GM19239 (cell line): ENCODE data around the gene TMSB10.
"Not testable (repeated sequence)": the region's sequence is repeated elsewhere in the genome, so short reads cannot be mapped to it uniquely, and the experiment has no call there.

Experiments
- DNase-seq: peaks from one replicate; pipeline ENCODE4 v3.0.0; 2011; ENCODE audit warnings: low spot score; ENCODE audit not compliant: insufficient read length
- FAIRE-seq: peaks from 2 replicates; lab custom pipeline; 2011; peaks lifted over from hg19 to GRCh38; lab: Jason Lieb, UNC

The TMSB10 gene

GRCh38 chr2:84905181-84906107, at the start of gene TMSB10:
Gene TMSB10, plus strand, starts transcription at chr2:84905656.
- peak; percentile 48 for FAIRE-seq
- peak; percentile 72 for DNase-seq

GRCh38 chr2:84855731-84856130, 49.7 kb upstream of the TMSB10 start:
- FAIRE-seq (no peak), DNase-seq (no peak)

GRCh38 chr2:84856787-84857186, 48.7 kb upstream of the TMSB10 start:
- FAIRE-seq: no peak
- DNase-seq: no peak

- FAIRE-seq (no peak), DNase-seq (no peak)
Measured at GRCh38 chr2:84857566-84857965, 47.9 kb upstream of the TMSB10 start.

- FAIRE-seq: peak; percentile 18
- no peak for DNase-seq
Measured at GRCh38 chr2:84858123-84858522, 47.3 kb upstream of the TMSB10 start.

GRCh38 chr2:84858937-84859336, 46.5 kb upstream of the TMSB10 start:
- no peak for DNase-seq
- no peak for FAIRE-seq

GRCh38 chr2:84861539-84861938, 43.9 kb upstream of the TMSB10 start:
- FAIRE-seq: no peak
- DNase-seq: no peak

GRCh38 chr2:84862006-84862405, 43.5 kb upstream of the TMSB10 start:
- DNase-seq (no peak), FAIRE-seq (no peak)

- no peak for DNase-seq
- FAIRE-seq: peak; percentile 88
Measured at GRCh38 chr2:84865181-84865783, 40.2 kb upstream of the TMSB10 start.

GRCh38 chr2:84866122-84866521, 39.3 kb upstream of the TMSB10 start:
- FAIRE-seq (no peak), DNase-seq (no peak)

- FAIRE-seq, DNase-seq: not testable (repeated sequence)
Measured at GRCh38 chr2:84868327-84868726, 37.1 kb upstream of the TMSB10 start.

GRCh38 chr2:84870306-84870705, 35.1 kb upstream of the TMSB10 start:
- no peak for FAIRE-seq

GRCh38 chr2:84872691-84873090, 32.8 kb upstream of the TMSB10 start:
- FAIRE-seq, DNase-seq: not testable (repeated sequence)

More at GRCh38 chr2:84870306-84870705, 35.1 kb upstream of the TMSB10 start:
- DNase-seq: no peak

GRCh38 chr2:84873350-84873749, 32.1 kb upstream of the TMSB10 start:
- no peak for DNase-seq
- no peak for FAIRE-seq

GRCh38 chr2:84874381-84875212, 30.9 kb upstream of the TMSB10 start:
- no peak for FAIRE-seq
- DNase-seq: no peak

- DNase-seq (no peak), FAIRE-seq (no peak)
Measured at GRCh38 chr2:84875213-84875560, 30.3 kb upstream of the TMSB10 start.

GRCh38 chr2:84875619-84876018, 29.8 kb upstream of the TMSB10 start:
- DNase-seq, FAIRE-seq: not testable (repeated sequence)

- FAIRE-seq: no peak
- DNase-seq: no peak
Measured at GRCh38 chr2:84876369-84876768, 29.1 kb upstream of the TMSB10 start.

- FAIRE-seq: no peak
- DNase-seq: no peak
Measured at GRCh38 chr2:84878459-84878858, 27.0 kb upstream of the TMSB10 start.

GRCh38 chr2:84878896-84879583, 26.4 kb upstream of the TMSB10 start:
- DNase-seq (no peak), FAIRE-seq (no peak)
